Natural killer cell treated with Interleukin-12 subunit alpha and Interleukin-12 subunit beta and Interleukin-15 and Interleukin-18, amount 100 ng/mL, for 72 hours (primary cell): ENCODE measurements around the gene TNC. TPM values are rescaled to one million over a fixed set of nuclear protein-coding genes. Genes with fewer than 3 reads are reported as not detected.

Experiments
- total RNA-seq, 2 donors: library from RNA; stranded (reverse); gene quantifications; one replicate each; pipeline ENCODE4 v1.2.3, GENCODE V29; 2022

Gene TNC
- total RNA-seq, 2 donors from 2014 or later = 0.64 TPM; not detected in 1

Other genes starting within 250 kb of the TNC start
- 1 to 10 TPM; 1.3 to 1.9 TPM for gene TNFSF8, start 187.6 kb downstream of the TNC start, total RNA-seq